ENCODE measurements around the gene KRTAP10-1. TPM values are rescaled to one million over a fixed set of nuclear protein-coding genes. Genes with fewer than 3 reads are reported as not detected.
"Not testable (repeated sequence)": the region's sequence is repeated elsewhere in the genome, so short reads cannot be mapped to it uniquely, and the experiment has no call there.

The KRTAP10-1 gene
- total RNA-seq, 1 donor from 2014 or later, result not detected

DNA sequence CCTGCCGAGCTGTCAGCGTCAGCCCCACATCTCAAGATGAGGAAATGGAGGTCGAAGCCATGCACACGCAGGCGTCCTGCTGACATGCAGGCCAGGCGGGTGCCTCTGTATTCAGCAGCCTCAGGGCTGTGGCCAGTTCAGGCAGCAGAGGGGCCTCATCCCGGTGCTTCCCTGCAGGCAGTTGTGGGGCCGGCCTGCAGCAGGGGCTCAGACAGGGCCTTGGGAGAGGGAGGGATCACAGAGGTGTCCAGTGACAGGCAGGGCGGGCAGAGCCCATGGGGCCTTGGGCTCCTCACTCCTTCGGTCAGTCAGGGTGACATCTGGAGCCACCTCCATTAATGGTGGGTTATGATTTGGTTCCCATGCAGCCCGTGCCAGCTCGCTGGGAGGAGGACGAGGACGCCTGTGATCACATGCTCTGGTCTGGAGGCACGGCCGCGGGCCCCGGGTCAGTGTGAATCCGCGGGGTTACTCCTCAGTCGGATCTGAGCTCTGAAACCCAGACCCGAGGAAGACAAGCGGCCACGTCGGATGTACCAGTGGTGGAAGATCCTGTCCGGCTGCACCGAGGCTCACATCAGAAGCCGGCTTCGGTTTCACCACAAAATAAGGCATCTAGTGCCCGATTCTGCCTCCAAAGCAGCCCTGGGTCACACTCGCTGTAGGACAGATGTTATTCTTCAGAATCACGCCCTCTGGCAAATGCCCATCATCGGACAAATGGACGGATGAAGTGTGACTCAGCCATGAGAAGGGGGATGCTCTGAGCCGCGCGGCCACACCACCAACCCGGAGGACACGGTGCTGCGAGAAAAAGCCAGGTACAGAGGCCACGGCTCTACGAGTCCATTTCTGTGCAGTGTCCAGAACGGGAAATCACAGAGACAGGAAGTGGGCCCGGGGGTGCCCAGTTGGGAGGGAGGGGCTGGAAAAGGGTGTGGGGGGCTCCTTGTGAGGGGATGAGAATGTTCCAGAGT is 33.4 kb downstream of the KRTAP10-1 start:
- no peak for FAIRE-seq
- DNase-seq (ENCODE audit: low read depth), result no peak
- Histone ChIP-seq H3K4me3 (ENCODE audit: low read depth, low read length) (no peak overlapping the region), H3K27me3 (ENCODE audit: control insufficient read depth, insufficient read depth, low read length) (no peaks in the 10 kb centered on the region), H3K36me3 (ENCODE audit: control insufficient read depth, insufficient read depth, low read length) (no peaks in the 10 kb centered on the region)
- TF ChIP-seq, protein P1, sequence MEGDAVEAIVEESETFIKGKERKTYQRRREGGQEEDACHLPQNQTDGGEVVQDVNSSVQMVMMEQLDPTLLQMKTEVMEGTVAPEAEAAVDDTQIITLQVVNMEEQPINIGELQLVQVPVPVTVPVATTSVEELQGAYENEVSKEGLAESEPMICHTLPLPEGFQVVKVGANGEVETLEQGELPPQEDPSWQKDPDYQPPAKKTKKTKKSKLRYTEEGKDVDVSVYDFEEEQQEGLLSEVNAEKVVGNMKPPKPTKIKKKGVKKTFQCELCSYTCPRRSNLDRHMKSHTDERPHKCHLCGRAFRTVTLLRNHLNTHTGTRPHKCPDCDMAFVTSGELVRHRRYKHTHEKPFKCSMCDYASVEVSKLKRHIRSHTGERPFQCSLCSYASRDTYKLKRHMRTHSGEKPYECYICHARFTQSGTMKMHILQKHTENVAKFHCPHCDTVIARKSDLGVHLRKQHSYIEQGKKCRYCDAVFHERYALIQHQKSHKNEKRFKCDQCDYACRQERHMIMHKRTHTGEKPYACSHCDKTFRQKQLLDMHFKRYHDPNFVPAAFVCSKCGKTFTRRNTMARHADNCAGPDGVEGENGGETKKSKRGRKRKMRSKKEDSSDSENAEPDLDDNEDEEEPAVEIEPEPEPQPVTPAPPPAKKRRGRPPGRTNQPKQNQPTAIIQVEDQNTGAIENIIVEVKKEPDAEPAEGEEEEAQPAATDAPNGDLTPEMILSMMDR (IDR thresholded peaks at IDR 0.05; ENCODE audit: insufficient read depth, low read length, severe bottlenecking), result no peak

DNA sequence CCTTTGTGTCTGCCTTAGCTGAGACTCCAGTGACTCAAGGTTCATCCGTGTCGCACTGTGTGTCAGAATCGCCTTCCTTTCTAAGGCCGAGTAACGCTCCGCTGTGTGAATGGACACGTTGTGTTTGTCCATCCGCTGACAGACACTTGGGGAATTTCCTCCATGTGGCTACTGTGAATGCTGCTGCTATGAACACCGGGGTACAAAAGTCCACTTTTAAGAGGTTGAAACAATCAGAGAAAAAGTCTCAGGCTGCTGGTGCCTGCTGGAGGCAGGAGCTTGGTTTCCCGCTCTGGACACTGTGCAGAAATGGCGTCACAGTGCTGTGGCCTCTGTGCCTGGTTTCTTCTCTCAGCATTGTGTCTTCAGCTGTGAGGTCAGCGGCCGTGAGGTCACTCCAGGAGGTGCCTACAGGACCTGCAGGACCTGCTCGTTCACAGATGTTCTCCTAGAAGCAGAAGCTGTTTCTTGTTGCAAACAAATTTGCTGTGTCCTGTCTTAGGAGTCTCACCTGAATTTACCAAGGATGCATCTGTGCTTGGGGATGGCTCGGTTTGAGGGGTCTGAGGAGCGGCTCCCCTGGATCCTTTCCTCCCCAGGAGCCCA is 34.2 kb downstream of the KRTAP10-1 start:
- DNase-seq (ENCODE audit: low read depth), result no peak
- H3K27me3 ChIP-seq (ENCODE audit: control insufficient read depth, insufficient read depth, low read length), result no peaks in the 10 kb centered on the region

DNA sequence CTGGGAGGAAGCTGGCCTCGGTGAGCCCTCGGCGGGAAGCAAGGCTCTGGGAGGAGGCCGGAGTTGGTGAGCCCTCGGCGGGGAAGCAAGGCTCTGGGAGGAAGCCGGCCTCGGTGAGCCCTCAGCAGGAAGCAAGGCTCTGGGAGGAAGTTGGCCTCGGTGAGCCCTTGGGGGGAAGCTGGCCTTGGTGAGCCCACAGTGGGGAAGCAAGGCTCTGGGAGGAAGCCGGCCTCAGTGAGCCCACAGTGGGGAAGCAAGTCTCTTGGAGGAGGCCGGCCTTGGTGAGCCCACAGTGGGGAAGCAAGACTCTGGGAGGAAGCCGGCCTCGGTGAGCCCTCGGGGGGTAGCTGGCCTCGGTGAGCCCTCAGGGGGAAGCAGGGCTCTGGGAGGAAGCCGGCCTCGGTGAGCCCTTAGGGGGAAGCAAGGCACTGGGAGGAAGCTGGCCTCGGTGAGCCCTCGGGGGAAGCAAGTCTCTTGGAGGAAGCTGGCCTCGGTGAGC is 36.0 kb downstream of the KRTAP10-1 start:
- Histone ChIP-seq H3K4me3 (ENCODE audit: low read depth, low read length) (no peak overlapping the region), H3K36me3 (ENCODE audit: control insufficient read depth, insufficient read depth, low read length) (no peaks in the 10 kb centered on the region), H3K27me3 (ENCODE audit: control insufficient read depth, insufficient read depth, low read length) (no peaks in the 10 kb centered on the region)
- no peak for FAIRE-seq
- DNase-seq (ENCODE audit: low read depth), result no peak
- TF ChIP-seq, protein P1 (IDR thresholded peaks at IDR 0.05; ENCODE audit: insufficient read depth, low read length, severe bottlenecking), result no peak

More for the DNA sequence above, 34.2 kb downstream of the KRTAP10-1 start:
- no peak for FAIRE-seq
- Histone ChIP-seq H3K36me3 (ENCODE audit: control insufficient read depth, insufficient read depth, low read length) (no peaks in the 10 kb centered on the region), H3K4me3 (ENCODE audit: low read depth, low read length) (no peak overlapping the region)
- TF ChIP-seq, protein P1 (IDR thresholded peaks at IDR 0.05; ENCODE audit: insufficient read depth, low read length, severe bottlenecking), result no peak

DNA sequence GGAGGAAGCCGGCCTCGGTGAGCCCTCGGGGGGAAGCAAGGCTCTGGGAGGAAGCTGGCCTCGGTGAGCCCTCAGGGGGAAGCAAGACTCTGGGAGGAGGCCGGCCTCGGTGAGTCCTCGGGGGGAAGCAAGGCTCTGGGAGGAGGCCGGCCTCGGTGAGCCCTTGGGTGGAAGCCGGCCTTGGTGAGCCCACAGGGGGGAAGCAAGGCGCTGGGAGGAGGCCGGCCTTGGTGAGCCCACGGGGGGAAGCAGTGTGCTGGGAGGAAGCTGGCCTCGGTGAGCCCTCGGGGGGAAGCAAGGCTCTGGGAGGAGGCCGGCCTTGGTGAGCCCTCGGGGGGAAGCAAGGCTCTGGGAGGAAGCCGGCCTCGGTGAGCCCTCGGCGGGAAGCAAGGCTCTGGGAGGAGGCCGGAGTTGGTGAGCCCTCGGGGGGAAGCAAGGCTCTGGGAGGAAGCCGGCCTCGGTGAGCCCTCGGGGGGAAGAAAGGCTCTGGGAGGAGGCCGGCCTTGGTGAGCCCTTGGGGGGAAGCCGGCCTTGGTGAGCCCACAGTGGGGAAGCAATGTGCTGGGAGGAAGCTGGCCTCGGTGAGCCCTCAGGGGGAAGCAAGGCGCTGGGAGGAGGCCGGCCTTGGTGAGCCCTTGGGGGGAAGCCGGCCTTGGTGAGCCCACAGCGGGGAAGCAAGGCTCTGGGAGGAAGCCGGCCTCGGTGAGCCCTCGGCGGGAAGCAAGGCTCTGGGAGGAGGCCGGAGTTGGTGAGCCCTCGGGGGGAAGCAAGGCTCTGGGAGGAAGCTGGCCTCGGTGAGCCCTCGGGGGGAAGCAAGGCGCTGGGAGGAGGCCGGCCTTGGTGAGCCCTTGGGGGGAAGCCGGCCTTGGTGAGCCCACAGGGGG is 36.7 kb downstream of the KRTAP10-1 start:
- H3K4me3 ChIP-seq (ENCODE audit: low read depth, low read length), result not testable (repeated sequence)

DNA sequence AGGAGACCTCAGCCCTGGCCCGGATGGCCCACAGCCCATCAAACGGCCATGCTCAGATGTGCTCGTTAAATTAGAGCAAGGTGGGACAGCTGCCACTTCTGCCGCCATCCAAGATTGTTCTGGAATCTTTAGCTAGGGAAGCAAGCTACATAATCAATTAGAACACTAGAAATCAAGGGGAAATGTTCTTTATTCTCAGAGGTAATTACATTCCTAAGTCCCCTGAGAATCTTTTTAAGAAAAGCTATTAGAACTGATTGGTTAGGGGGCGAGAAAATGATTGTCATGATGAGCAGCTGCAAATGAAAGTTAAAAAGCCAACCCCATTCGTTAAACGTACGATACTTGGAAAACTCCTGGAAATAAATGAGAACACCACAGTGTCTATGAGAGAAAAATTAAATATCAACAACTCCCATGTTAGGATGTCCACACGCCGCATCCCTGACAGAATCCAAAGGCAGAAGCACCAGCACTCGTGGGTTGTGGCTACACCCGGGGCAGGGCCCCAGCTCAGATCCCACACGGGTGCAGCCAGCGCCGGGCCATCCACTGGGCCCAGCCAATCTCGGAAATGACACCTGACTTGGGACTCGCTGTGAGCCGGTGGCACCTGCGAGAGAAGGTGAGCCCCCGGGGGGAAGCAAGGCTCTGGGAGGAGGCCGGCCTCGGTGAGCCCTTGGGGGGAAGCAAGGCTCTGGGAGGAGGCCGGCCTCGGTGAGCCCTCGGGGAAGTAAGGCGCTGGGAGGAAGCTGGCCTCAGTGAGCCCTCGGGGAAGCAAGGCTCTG is 37.6 kb downstream of the KRTAP10-1 start:
- H3K4me3 ChIP-seq (ENCODE audit: low read depth, low read length), result no peak overlapping the region
- DNase-seq (ENCODE audit: low read depth) (no peak), FAIRE-seq (no peak)
- no peaks in the 10 kb centered on the region for H3K36me3 ChIP-seq (ENCODE audit: control insufficient read depth, insufficient read depth, low read length)
- TF ChIP-seq, protein P1 (IDR thresholded peaks at IDR 0.05; ENCODE audit: insufficient read depth, low read length, severe bottlenecking), result no peak
- no peaks in the 10 kb centered on the region for H3K27me3 ChIP-seq (ENCODE audit: control insufficient read depth, insufficient read depth, low read length)

More for the DNA sequence above, 36.7 kb downstream of the KRTAP10-1 start:
- FAIRE-seq; H3K27me3 ChIP-seq (ENCODE audit: control insufficient read depth, insufficient read depth, low read length); DNase-seq (ENCODE audit: low read depth); H3K36me3 ChIP-seq (ENCODE audit: control insufficient read depth, insufficient read depth, low read length): not testable (repeated sequence)
